Urothelium cell line (cell line): ENCODE results near the gene SLC47A2.

ENCODE experiments used
- DNase-seq: peaks from one replicate; pipeline ENCODE4 v3.0.0; 2011; ENCODE audit warnings: low spot score, mixed read lengths
- FAIRE-seq: peaks from 2 replicates; lab custom pipeline; 2011; peaks lifted over from hg19 to GRCh38; lab: Jason Lieb, UNC

SLC47A2 gene

DNA sequence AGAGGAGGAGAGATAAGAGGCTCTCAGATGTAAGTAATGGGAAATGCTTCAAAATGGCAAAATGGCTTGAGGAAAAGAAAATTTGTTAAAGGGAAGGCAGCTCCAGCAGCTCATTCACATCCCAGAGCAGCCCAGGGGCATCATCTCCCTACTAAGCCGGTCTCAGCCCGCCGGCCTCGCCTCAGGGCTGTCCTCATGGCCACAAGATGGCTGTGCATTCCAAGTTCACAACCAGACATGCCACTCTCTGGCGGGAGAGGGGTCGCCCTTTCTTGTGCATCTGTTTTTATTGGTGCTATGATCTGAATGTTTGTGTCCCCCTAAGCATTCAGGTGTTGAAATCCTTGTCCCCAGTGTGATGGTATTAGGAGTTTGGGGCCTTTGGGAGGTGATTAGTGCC is 13.5 kb upstream of the SLC47A2 start:
- FAIRE-seq: no peak
- DNase-seq: no peak

DNA sequence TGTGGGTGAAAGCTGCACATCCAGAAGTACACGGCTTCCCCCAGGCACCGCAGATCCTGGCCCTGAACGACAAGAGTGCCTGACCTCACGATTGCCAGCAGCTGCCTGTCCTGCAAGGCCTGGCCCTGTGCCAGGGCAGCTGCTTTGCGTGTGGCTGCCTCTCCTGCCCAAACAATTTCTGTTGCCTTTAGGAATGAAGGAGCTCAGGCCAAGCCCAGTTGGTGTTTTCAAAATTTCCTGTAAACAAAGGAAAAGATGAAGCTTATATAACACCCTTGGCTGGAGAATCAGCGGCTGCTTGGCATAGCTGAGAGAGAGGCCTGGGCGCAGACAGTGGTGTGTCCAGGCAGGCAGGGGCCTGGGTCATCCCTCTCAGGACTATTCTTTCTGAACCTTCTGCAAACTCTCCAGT is 11.7 kb upstream of the SLC47A2 start:
- DNase-seq (peak; percentile 68), FAIRE-seq (no peak)

DNA sequence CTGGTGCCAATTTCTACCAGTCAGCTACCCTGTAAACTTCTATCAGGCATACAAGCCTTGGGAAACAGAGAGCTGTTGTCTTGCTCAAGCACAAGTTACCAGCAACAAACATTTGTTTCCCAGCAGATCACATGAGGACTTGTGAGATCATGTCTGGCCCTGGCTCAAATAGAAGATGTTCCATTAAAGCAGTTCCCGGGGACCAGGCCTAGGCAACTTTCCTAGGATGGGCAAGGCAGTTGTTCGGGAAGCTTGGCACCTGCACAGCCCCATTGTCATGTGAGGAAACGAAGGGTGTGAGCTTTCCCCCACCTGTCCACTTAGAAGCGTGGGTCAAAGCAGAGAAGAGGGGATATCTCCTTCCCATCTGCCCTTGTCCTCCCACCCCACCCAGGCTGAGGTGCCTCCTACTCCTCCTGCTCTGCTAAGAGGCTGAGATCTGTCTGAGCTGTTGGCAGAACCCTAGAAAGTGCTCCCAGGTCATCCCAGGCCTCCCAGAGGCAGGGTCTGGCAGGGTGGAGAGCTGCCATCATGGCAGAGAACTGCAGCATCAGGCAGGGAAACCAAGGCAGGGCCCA is 11.2 kb upstream of the SLC47A2 start:
- DNase-seq (no peak), FAIRE-seq (no peak)

DNA sequence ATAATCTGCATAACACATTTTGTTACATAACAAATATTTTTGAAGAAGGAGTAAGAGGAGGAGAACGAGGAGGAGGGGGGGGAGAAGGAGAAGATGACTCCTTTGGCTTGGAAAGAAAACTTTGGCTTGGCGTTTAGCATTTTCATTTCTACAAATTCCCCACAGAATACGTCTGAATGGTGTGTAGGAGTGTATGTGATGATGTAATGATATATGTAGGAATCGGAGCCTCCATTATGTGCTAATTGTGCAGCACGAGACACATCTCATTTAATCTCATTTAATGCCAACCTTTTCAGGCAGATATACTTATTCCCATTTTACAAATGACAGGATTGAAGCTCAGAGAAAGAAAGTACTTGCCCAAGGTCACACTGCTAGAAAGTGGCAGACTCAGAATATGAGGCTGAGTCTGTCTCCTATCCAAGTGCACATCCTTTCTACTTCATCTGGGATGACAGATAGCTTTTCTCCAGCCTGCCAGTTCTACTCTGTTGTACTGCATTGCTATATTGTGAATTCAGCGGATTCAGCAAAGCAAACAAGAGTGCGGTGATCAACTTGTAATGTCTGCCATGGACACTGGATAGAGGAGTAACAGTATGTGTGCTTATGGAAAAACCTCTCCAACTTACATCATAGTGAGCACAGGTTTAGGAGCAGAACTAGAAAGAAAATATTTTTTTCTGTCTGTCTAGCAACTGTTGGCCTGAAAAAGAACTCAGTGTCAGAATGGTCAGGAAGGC is 10.4 kb upstream of the SLC47A2 start:
- no peak for DNase-seq
- FAIRE-seq: no peak

DNA sequence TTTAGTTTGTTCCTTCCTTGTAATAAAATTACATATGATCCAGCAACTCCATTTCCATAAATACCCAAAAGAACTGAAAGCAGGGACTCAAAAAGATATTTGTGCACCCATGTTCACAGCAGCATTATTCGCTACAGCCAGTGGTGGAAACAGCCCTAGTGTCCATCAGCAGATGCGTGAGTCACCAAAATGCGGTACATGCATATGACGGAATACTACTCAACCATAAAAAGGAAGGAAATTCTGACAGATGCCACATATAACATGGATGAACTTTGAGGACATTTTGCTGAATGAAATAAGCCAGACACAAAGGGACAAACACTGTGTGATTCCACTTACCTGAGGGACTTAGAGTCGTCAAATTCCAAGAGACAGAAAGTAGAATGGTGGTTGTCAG is 9.1 kb upstream of the SLC47A2 start:
- FAIRE-seq: no peak
- DNase-seq: no peak

DNA sequence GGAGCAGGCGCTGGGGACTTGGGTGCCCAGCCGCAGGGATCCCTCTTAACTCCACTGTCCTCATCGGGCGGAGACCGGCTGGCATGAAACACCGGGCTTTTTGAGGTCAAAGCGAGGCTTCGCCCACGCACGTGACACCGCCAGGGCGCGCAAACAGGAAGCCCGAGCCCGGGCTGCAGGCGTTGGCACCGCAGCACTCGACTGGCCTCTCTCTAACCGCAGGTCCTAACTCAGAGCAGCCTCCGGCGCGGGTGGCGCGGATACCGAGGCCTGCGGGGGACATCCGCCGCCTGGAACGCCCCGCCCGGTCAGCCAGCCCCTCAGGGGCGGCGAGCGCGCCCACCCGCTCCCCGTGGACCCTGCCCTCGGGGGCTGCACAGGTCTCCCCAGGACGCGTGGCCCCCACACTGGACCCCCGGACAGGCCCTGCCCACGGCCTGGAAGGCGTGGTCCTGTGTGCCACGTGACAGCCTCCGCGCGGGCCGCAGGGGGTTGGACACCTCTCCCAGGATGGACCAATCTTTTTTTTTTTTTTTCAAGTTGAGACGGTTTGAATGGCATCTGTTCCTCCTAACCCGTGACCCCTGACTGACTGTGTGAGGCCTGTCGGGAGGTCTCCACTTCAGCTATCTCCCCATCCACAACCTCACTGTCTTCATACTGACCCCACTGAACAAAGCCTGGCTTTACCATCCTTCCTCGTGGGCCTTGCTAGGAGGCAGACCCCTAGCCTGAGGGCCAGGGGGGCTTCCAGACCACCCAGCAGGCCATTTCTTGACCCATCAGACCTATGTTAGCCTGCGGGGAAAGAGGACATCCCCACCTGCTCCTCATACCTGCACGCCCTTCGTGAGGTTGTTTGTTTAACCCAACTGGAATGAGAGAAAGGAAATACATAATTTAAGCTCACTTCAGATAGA is 8.4 kb upstream of the SLC47A2 start:
- FAIRE-seq (no peak), DNase-seq (no peak)

DNA sequence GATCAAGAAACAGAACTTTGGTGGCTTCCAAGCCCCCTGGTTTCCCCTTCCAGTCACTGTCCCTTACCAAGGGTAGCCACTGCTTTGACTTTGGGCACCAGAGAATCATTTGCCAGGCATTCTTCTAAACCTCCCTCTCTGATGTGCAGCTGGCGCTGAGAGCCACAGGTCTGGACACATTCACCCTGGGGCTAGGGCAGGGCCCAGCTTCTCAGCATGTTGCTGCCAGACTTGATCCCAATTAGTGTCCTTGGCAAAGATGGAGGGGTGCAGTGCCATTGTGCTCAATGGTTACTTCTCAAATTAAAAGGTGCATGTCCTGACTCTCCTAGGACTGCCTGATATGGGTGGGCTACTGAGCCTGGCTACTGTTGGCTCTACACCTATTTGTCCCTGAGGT is 7.6 kb upstream of the SLC47A2 start:
- DNase-seq (no peak), FAIRE-seq (no peak)

DNA sequence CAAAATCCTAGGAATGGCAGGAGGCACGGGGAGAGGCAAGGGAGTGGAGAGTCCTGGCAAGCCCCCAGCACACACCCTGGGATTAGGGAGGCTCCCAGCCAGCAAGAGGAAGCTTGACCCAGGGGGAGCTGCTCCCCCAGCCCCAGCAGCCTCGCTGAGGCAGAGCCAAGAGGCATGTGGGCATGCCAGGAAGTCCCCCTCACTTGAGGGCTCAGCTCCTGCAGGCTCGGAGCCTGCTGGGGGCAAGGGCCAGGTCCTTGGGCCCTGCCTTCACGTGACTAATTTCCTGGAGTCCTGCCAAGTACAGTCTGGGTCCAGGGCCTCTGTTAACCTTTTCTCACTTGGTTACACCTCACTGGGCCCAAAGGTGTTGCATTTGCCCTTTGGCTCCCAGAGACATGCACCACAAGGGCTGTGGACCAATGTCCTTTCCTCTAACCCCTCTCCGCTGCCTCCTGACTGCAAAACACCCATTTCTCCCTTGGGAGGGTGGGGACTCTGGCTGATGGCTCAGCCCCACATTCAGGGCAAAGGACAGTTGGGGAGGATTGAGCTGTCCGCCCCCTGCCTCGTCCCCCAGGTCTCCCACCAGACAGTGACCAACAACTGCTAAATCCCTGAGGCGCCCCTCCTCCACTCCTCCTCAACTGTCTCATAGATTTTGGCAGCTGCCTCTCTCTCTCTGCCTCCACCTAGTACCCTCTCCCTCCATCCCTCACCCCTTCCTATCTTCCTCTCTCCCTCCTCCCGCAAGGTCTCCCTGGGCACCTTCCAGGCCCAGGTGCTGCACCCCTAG is 4.4 kb upstream of the SLC47A2 start:
- DNase-seq: no peak
- no peak for FAIRE-seq

DNA sequence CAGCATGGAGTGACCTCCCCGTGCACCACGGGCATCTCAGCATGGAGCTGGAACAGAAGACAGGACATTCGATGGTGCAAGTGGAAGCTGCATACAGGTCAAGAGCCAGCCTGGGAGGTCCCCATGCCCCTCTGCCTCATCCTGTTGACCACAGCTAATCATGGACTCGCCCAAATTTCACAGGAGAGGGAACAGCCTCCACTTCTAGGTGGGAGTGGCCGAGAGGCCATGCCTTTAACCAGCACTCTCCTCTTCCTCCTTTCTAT is 3.8 kb upstream of the SLC47A2 start:
- DNase-seq (no peak), FAIRE-seq (no peak)

DNA sequence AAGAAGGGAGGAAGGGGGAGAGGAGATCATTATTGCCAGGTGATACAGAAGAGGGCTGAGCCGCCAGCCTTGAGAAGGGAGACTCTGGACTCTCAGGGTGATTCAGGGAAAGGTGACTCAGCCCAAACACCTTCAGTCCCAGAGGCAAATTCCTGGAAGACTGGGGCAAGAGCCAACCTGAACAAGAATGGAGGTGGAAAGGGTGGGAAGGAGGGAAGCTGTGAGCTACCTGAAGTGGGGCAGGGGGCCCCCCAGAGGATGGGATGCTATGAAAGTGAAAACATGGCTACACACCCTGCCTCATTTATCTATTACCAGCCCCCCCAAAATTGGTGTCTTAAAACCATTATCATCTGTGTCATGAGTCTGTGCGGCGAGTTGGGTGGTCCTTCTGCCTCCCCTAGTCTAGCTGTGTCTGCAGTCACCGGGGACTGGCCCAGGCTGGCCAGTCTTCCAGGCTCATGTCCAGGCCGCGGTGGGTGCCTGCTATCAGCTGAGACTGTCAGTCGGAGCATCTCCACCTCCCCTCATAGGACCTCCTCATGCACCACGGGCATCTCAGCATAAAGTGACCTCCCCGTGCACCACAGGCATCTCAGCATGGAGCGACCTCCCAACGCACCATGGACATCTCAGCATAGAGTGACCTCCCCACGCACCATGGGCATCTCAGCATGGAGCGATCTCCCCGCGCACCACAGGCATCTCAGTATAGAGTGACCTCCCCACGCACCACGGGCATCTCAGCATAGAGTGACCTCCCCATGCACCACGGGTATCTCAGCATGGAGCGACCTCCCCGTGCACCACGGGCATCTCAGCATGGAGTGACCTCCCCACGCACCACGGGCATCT is 3.2 kb upstream of the SLC47A2 start:
- DNase-seq (peak; percentile 45), FAIRE-seq (no peak)

DNA sequence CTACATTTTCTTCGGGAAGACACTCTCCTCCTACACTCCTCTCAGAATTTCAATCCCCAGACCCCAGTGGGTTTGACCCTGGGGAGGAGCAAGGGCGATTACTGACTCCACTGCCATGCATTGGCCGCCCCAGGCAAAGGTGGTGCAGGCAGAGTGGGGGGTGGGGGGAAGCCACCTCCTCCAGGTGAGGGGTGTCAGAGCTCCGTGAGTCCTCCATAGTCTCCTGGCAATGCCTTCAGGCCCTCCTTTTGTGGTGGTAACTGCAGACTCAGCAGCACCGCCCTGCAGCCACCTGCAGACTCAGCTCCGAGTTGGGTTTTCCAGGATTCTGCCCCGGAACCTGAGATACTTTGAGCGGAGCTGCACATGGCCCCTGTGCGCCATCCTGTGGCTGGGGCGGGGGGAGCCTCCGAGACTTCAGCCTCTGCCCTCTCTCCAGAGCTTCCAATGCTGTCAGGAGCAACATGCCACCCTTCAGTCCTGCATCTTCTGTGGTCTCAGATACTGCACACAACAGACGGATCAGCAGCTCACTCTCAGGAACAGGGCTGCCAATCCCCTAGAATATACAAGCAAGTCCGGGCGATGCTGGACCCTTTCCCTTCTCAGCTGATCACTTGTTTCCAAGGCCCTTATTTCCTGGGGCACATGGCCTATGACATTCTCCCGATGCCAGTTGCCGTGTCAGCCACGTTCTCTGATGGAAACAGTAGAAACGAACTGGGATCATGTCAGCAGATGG is 2.4 kb upstream of the SLC47A2 start:
- FAIRE-seq: no peak
- no peak for DNase-seq

DNA sequence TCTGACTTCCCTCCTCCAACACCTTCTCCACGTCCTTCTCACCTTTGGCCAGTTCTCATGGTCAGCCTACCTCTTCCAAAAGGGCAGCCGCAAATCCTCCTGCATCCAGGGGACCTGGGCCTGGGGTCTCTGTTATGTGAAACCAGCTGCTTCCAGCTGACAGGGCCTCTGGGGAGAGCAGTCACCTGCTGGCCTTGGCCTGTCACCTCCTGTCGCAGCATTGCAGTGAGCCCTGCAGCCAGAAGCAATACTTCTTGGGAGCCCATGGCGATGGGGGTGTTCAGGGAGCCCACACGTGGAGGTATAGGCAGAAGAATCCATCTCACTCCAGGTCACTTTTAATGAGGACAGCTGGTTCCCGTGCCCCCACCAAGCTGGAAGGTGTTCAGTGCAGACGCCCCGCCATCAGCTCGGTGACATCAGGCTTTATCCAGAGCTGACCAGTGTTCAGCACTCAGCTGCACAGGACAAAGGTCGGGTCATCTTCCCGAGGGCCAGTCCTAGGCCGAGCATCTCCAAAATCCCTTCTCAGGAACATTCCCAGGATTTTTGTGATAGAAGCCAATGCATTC is 1.7 kb upstream of the SLC47A2 start:
- no peak for FAIRE-seq
- DNase-seq: no peak

DNA sequence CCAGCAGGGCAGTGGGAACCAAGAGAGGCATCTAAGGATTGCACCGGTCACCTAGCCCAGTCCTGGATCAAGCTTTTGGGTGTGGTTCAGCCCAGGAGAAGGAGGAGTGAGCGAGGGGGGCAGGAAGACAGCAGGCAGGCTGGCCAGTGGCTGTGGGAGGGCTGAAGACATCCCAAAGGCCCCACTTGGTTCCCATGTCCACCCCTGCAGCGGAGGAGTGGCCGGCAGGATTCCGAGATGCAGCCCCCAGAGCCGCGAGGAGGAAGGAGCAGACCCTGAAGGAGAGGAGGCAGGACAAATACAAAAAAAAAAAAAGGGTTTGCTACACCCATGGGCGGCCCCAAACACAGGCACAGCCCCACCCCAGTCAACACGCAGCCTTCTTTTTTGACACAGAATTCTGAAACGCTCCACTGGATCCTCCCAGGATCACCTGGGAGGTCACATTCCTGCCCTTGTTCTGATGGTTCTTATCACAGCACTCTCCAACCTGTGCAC is 1.1 kb upstream of the SLC47A2 start:
- no peak for DNase-seq
- FAIRE-seq: no peak

DNA sequence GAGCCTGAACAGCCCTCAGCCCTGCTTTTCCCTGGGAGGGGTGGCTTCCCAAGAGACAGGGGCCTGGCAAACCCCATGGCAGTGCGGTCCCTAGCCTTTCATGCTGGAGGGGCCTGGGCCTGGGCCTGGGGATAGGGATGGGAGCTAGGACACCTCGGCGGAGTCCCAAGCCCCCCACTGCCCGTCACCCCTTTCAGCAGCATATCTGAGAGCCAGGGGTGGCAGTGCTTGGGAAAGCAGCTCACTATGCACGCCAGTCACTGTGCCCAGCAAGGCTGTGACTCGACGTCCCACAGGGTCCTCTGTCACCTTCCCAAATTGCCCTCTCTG is 612 bp upstream of the SLC47A2 start:
- DNase-seq (no peak), FAIRE-seq (no peak)

DNA sequence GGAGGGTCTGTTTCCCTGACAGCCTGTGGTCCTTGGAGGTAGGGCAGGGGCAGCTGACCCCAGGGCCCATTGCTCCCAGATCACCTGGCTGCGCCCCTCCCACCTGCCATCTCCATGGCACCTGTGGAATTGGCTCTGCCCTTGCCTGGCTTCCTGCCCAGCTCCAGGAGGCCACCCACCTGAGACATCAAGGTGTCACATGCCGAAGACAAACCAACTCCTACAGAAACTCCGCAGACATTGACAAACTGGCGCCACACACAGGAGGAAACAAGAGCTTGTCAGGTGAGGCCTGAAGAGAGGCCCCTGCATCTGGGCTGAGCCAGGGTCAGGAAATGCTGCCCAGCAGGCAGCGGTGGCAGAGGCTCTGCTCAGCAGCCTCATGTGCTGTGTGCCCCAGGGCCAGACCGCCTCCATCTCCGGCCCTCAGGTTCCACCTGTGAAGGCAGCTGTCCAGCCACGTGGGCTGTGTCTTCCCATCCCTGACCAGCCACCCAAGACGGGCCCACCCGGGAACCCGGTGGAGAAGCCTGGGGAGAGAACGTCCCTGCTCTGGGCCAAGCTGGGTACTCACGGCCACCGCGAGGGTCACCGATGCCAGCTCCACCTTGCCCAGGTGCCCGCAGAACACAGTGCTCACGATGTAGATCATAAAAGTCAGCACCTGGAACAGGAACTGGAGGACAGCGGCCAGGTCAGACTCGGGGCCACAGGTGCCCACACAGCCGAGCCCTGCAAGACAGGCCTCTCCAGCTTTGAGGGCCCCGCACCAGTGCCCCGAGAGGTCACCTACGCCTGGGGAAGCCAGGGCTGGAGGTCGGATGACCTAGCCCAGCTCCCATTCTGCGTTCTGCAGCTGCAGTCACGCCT is 1.6 kb downstream of the SLC47A2 start:
- DNase-seq (no peak), FAIRE-seq (no peak)

DNA sequence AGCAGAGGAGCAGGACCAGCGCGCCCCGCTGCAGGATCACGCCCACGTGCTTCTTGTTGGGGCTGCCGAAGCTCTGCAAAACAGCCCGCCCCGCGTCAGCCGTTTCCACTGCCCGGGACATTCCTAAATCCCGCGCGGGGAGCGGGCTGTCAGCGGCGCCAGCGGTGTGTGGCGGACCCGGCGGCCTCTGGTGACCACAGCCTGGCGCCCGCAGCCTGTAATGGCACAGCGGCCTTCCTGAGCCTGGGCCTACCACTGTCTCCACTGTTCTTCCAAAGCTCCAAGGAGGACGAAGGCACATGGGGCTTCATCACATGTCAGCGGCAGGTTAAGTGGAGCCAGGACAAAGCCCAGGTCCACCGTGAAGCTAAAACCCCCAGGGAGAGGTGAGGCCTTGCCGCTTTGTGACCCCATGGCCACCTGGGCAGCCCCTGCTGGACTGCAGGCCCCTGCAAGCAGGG is 2.5 kb downstream of the SLC47A2 start:
- FAIRE-seq: no peak
- no peak for DNase-seq

DNA sequence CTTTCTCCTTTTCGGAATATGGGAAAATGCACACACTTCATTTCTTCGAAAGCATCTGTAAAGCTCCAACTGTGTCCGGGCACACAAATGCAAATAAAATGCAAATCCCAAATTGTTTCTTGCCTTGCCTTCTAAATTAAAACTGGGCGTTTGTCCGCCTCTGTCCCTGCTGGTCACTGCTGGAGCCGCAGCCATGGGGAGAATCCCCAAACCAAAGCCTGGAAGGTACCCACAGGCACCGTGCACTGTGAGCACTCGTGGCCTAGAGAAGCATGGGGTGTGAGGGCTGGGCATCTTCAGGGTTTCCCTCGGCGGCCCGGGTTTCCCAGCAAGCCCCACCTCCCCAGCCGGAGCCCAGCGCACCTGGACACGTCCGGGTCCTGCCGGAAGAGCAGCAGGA is 2.9 kb downstream of the SLC47A2 start:
- no peak for DNase-seq
- FAIRE-seq: no peak

DNA sequence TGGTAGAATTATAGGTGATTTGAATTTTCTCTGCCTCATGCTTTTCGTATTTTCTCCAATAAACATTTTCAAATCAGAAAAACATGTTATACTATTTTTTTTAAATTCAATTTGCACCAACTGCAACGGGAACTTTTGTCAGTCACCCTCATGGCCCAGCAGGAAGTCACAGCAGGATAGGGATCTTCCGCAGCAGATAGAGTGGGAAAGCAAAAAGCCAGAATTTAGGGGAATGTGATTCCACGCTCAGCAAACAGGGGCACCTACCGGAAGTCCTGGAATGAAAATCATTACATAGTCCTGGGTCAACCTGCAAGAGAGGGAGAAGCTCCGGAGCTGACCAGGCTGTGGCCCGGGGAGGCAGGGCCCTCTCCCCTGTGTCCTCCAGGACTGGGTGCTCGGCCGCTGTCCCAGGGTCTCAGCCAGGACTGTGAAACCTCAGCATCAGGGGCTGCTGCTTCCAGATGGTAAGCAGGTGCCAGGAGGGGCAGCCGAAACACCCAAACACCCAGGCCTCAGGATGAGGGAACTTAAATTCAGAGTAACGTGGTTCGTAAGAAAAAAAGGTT is 3.9 kb downstream of the SLC47A2 start:
- no peak for FAIRE-seq

More for the DNA sequence above, 3.9 kb downstream of the SLC47A2 start:
- no peak for DNase-seq
